ENCODE data around the gene TMEM201. TPM values are rescaled to one million over a fixed set of nuclear protein-coding genes. Genes with fewer than 3 reads are reported as not detected.

TMEM201 gene
- polyA plus RNA-seq, 2 of the 4 experiments (the other 2 are of a cell fraction) = 1.9 to 8.7 TPM

GRCh38 chr1:9657521-9658032 is 68.9 kb downstream of the TMEM201 start:
- Histone ChIP-seq H3K9me3 (no peaks in the 10 kb centered on the region), H3K27ac (no peak overlapping the region), H3K4me3 (no peak overlapping the region), H3K4me2 (no peak overlapping the region), H3K4me1 (0 out of 3 replicates have a peak, but pooled peaks cover 5% of the 10 kb centered on the region)
- ChIA-PET POLR2A (no interaction called here), CTCF (interaction anchor here (0.6 to 1.6 kb wide), 3 partner anchors 19 to 42 kb away, joined by 3 to 4 read pairs (median 3); no protein-coding TSS in a partner anchor)
- FAIRE-seq = no peak
- 79% methylated on average over 2 of the region's 2 CpGs for WGBS (ENCODE audit: missing lambda C conversion rate)
- DNase-seq (ENCODE audit: low read depth in 1 of 2, low spot score in 1 of 2) = no peak
- TF ChIP-seq, protein P1, sequence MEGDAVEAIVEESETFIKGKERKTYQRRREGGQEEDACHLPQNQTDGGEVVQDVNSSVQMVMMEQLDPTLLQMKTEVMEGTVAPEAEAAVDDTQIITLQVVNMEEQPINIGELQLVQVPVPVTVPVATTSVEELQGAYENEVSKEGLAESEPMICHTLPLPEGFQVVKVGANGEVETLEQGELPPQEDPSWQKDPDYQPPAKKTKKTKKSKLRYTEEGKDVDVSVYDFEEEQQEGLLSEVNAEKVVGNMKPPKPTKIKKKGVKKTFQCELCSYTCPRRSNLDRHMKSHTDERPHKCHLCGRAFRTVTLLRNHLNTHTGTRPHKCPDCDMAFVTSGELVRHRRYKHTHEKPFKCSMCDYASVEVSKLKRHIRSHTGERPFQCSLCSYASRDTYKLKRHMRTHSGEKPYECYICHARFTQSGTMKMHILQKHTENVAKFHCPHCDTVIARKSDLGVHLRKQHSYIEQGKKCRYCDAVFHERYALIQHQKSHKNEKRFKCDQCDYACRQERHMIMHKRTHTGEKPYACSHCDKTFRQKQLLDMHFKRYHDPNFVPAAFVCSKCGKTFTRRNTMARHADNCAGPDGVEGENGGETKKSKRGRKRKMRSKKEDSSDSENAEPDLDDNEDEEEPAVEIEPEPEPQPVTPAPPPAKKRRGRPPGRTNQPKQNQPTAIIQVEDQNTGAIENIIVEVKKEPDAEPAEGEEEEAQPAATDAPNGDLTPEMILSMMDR (IDR thresholded peaks at IDR 0.05) = no peak
- TF ChIP-seq ELK1 (IDR thresholded peaks at IDR 0.05; ENCODE audit: low read depth, low read length) (no peak), MAZ (IDR thresholded peaks at IDR 0.05; ENCODE audit: borderline replicate concordance, low read depth, low read length) (no peak), FOSB (CRISPR knock-in tag; IDR thresholded peaks at IDR 0.05) (no peak), CBX8 (IDR thresholded peaks at IDR 0.05) (no peak), USF2 (IDR thresholded peaks at IDR 0.05) (no peak), RCOR1 (IDR thresholded peaks at IDR 0.05; ENCODE audit: low read depth, low read length) (no peak), RFX5 (IDR thresholded peaks at IDR 0.05) (no peak), NFE2L2 (conservative IDR thresholded peaks at IDR 0.05; ENCODE audit: low read length) (no peak), CEBPB (IDR thresholded peaks at IDR 0.05) (no peak), ZNF302 (CRISPR knock-in tag; IDR thresholded peaks at IDR 0.05) (no peak), PHF8 (IDR thresholded peaks at IDR 0.05; ENCODE audit: borderline replicate concordance, low read depth) (no peak), POLR2AphosphoS2 (conservative IDR thresholded peaks at IDR 0.05; ENCODE audit: low read length) (no peak), HMGXB4 (CRISPR knock-in tag; IDR thresholded peaks at IDR 0.05; ENCODE audit: borderline replicate concordance) (no peak), HOXB5 (CRISPR knock-in tag; IDR thresholded peaks at IDR 0.05) (no peak), ZC3H11A (IDR thresholded peaks at IDR 0.05) (no peak)
- no peak for ATAC-seq

DNA sequence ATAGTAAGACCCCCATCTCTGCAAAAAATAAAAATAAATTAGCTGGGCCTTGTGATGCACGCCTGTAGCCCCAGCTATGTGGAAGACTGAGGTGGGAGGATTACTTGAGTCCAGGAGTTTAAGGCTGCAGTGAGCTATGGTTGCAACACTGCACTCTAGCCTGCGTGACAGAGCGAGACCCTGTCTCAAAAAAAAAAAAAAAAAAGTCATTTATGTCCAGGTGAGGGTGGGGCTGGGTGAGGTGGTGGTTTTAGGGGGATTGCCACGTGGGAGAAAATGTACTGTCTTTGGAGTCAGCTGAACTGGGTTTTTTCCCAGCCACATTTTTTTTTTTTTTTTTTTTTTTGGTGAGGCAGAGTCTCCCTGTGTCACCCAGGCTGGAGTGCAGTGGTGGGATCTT is 69.5 kb downstream of the TMEM201 start:
- TF ChIP-seq GATA3 (IDR thresholded peaks at IDR 0.05; ENCODE audit: borderline replicate concordance) (no peak), NR3C1 (IDR thresholded peaks at IDR 0.05) (no peak), SMC3 (IDR thresholded peaks at IDR 0.05) (no peak), E2F6 (IDR thresholded peaks at IDR 0.05; ENCODE audit: borderline replicate concordance, low read depth) (no peak), CBX2 (IDR thresholded peaks at IDR 0.05; ENCODE audit: borderline replicate concordance, low read depth) (no peak)
- POLR2A ChIA-PET = no interaction called here
- ATAC-seq (no peak), DNase-seq (ENCODE audit: low read depth in 1 of 2, low spot score in 1 of 2) (no peak), FAIRE-seq (no peak)
- Histone ChIP-seq H3K4me2 (no peak overlapping the region), H3K27ac (no peak overlapping the region), H3K9me3 (no peaks in the 10 kb centered on the region), H3K4me1 (0 out of 3 replicates have a peak, but pooled peaks cover 5% of the 10 kb centered on the region), H3K4me3 (no peak overlapping the region)
- CTCF ChIA-PET = interaction anchor here (0.6 to 1.6 kb wide), 2 partner anchors 31 to 42 kb away, joined by 3 to 4 read pairs; no protein-coding TSS in a partner anchor
- 70% methylated on average over 4 of the region's 4 CpGs for WGBS (ENCODE audit: missing lambda C conversion rate)

Data from A549 (cell line).